Neural progenitor cell (in vitro differentiated cells): ENCODE measurements around the gene GPAM. TPM values are rescaled to one million over a fixed set of nuclear protein-coding genes. Genes with fewer than 3 reads are reported as not detected.

Experiments used
- DNase-seq: peaks from one replicate; pipeline ENCODE4 v3.0.0-alpha.2; 2016; ENCODE audit warnings: low spot score
- H2AFZ ChIP-seq: fragments of 200-600 bp; sonication (generic); replicated peaks from 2 replicates; pipeline ENCODE4 v1.6.1; 2016; ENCODE audit warnings: antibody characterized with exemption
- H3F3A ChIP-seq: fragments of 200-600 bp; sonication (generic); 2 replicates; pipeline ENCODE4 v1.6.1; 2016; ENCODE audit warnings: antibody characterized with exemption, low read depth
- H3K27ac ChIP-seq: fragments of 200-600 bp; sonication (generic); 2 replicates; pipeline ENCODE4 v1.5.1; 2016; ENCODE audit warnings: mild to moderate bottlenecking
- H3K27me3 ChIP-seq: fragments of 200-600 bp; sonication (generic); 2 replicates; pipeline ENCODE4 v1.6.1; 2016; ENCODE audit warnings: mild to moderate bottlenecking, moderate library complexity
- H3K36me3 ChIP-seq: fragments of 200-600 bp; sonication (generic); 2 replicates; pipeline ENCODE4 v1.5.1; 2016
- H3K4me1 ChIP-seq: fragments of 200-600 bp; sonication (generic); 2 replicates; pipeline ENCODE4 v1.6.1; 2016; ENCODE audit warnings: mixed run types
- H3K4me2 ChIP-seq: fragments of 200-600 bp; sonication (generic); 2 replicates; pipeline ENCODE4 v1.6.1; 2016
- H3K4me3 ChIP-seq: fragments of 200-600 bp; sonication (generic); 2 replicates; pipeline ENCODE4 v1.5.1; 2016
- H3K79me2 ChIP-seq: fragments of 200-600 bp; sonication (generic); 2 replicates; pipeline ENCODE4 v1.6.1; 2016; ENCODE audit warnings: low read depth
- H3K9ac ChIP-seq: fragments of 200-600 bp; sonication (generic); 2 replicates; pipeline ENCODE4 v1.6.1; 2016
- H3K9me3 ChIP-seq: fragments of 200-600 bp; sonication (generic); 2 replicates; pipeline ENCODE4 v1.5.1; 2016; ENCODE audit warnings: low read depth
- H4K20me1 ChIP-seq: fragments of 200-600 bp; sonication (generic); 2 replicates; pipeline ENCODE4 v1.6.1; 2016; ENCODE audit warnings: low read depth
- H3K27ac Mint-ChIP-seq: 3 replicates; pipeline ENCODE4 v1.8.0; 2021; ENCODE audit warnings: mixed read lengths
- H3K27me3 Mint-ChIP-seq: 2 replicates; pipeline ENCODE4 v1.8.0; 2022; ENCODE audit warnings: low read depth, mild to moderate bottlenecking, inconsistent platforms, moderate library complexity, mixed read lengths; ENCODE audit not compliant: insufficient read depth
- H3K36me3 Mint-ChIP-seq: 3 replicates; pipeline ENCODE4 v1.8.0; 2021; ENCODE audit warnings: mixed read lengths
- H3K4me1 Mint-ChIP-seq: 3 replicates; pipeline ENCODE4 v1.8.0; 2021; ENCODE audit warnings: mixed read lengths
- H3K4me3 Mint-ChIP-seq: 3 replicates; pipeline ENCODE4 v1.8.0; 2021; ENCODE audit warnings: mild to moderate bottlenecking, moderate library complexity, mixed read lengths
- H3K9me3 Mint-ChIP-seq: 3 replicates; pipeline ENCODE4 v1.8.0; 2020; ENCODE audit warnings: mixed read lengths
- EZH2 ChIP-seq: fragments of 200-600 bp; sonication (generic); IDR thresholded peaks from 2 replicates; pipeline ENCODE4 v1.6.1; 2017; ENCODE audit warnings: antibody characterized with exemption, mild to moderate bottlenecking, moderate library complexity
- EZH2phosphoT487 ChIP-seq: fragments of 200-600 bp; sonication (generic); IDR thresholded peaks from 2 replicates; pipeline ENCODE4 v1.6.1; 2017; ENCODE audit warnings: antibody characterized with exemption
- total RNA-seq: library from RNA; depleted of rRNA; stranded (reverse); fragments of >200 nt; gene quantifications from 2 replicates; pipeline ENCODE4 v1.2.3, GENCODE V29; 2015; ENCODE audit warnings: low replicate concordance
- TF ChIP-seq, protein P1 (sequence below): fragments of 200-600 bp; sonication (generic); IDR thresholded peaks from 2 replicates; pipeline ENCODE4 v1.5.1; 2017; ENCODE audit warnings: antibody characterized with exemption, mild to moderate bottlenecking

The GPAM gene
- total RNA-seq, 1 donor from 2014 or later = 18.9 TPM

DNA sequence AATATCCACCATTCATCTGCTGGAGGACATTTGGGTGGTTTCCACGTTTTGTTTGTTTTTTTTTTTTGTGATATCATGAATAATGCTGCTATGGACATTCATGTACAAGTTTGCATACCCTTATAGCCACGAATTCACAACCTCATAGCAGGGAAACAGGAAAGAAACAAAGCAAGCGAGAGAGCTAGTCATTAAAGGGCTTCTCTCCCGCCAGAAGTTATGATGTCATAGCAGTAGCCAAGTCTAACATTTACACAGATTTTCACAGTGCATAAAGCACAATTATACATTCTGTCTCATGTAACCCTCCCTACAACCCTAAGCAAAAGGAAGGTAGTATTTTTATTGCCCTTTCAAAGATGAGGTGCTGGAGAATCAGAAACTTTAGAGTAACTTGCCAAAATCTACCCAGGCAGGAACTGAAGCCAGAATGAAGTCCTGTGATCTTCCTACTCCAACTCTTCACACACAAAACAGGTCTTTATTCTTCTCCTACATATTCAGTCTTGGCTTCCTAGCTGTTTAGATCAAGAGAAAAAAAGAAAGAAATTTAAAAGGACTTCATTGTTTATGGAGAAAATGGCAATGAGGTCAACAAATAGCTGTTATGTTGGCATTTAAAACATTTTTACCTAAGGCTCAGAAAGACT lies 33.9 kb upstream of the GPAM start:
- no peak for DNase-seq
- no peaks in the 10 kb centered on the region for H3K79me2 ChIP-seq
- Mint-ChIP-seq H3K4me3 (no peak overlapping the region), H3K27ac (no peak overlapping the region), H3K36me3 (no peaks in the 10 kb centered on the region), H3K4me1 (peaks cover 18% of the 10 kb centered on the region), H3K27me3 (peaks cover 3% of the 10 kb centered on the region), H3K9me3 (peaks cover 4% of the 10 kb centered on the region)
- peaks cover 6% of the 10 kb centered on the region for H3F3A ChIP-seq
- H3K36me3 ChIP-seq = no peaks in the 10 kb centered on the region
- H3K4me3 ChIP-seq = no peak overlapping the region
- H3K9me3 ChIP-seq = no peaks in the 10 kb centered on the region
- no peak overlapping the region for H3K4me2 ChIP-seq
- no peak overlapping the region for H3K27ac ChIP-seq
- no peaks in the 10 kb centered on the region for H3K27me3 ChIP-seq
- H3K4me1 ChIP-seq = peaks cover 14% of the 10 kb centered on the region
- no peak for TF ChIP-seq EZH2
- TF ChIP-seq EZH2phosphoT487 = no peak
- TF ChIP-seq, protein P1, sequence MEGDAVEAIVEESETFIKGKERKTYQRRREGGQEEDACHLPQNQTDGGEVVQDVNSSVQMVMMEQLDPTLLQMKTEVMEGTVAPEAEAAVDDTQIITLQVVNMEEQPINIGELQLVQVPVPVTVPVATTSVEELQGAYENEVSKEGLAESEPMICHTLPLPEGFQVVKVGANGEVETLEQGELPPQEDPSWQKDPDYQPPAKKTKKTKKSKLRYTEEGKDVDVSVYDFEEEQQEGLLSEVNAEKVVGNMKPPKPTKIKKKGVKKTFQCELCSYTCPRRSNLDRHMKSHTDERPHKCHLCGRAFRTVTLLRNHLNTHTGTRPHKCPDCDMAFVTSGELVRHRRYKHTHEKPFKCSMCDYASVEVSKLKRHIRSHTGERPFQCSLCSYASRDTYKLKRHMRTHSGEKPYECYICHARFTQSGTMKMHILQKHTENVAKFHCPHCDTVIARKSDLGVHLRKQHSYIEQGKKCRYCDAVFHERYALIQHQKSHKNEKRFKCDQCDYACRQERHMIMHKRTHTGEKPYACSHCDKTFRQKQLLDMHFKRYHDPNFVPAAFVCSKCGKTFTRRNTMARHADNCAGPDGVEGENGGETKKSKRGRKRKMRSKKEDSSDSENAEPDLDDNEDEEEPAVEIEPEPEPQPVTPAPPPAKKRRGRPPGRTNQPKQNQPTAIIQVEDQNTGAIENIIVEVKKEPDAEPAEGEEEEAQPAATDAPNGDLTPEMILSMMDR = no peak
- H2AFZ ChIP-seq = no peak overlapping the region
- no peaks in the 10 kb centered on the region for H4K20me1 ChIP-seq
- H3K9ac ChIP-seq = no peak overlapping the region

- Histone ChIP-seq H3K4me3 (no peak overlapping the region), H4K20me1 (no peaks in the 10 kb centered on the region), H3F3A (peaks cover 6% of the 10 kb centered on the region), H3K4me2 (no peak overlapping the region), H2AFZ (no peak overlapping the region), H3K9me3 (no peaks in the 10 kb centered on the region), H3K27me3 (no peaks in the 10 kb centered on the region), H3K27ac (no peak overlapping the region), H3K36me3 (no peaks in the 10 kb centered on the region), H3K79me2 (no peaks in the 10 kb centered on the region), H3K4me1 (peaks cover 14% of the 10 kb centered on the region), H3K9ac (no peak overlapping the region)
- Mint-ChIP-seq H3K27ac (no peak overlapping the region), H3K27me3 (peaks cover 3% of the 10 kb centered on the region), H3K9me3 (peaks cover 4% of the 10 kb centered on the region), H3K4me1 (peaks cover 19% of the 10 kb centered on the region), H3K36me3 (no peaks in the 10 kb centered on the region), H3K4me3 (no peak overlapping the region)
- no peak for DNase-seq
- no peak for TF ChIP-seq EZH2
- TF ChIP-seq, protein P1 = no peak
- no peak for TF ChIP-seq EZH2phosphoT487
These were observed 33.4 kb upstream of the GPAM start for GRCh38 chr10:112216966-112217365.

- Histone ChIP-seq H2AFZ (no peak overlapping the region), H3F3A (peaks cover 6% of the 10 kb centered on the region), H3K36me3 (no peaks in the 10 kb centered on the region), H3K27me3 (no peaks in the 10 kb centered on the region), H3K4me1 (peaks cover 14% of the 10 kb centered on the region), H3K9ac (no peak overlapping the region), H3K27ac (no peak overlapping the region), H3K9me3 (no peaks in the 10 kb centered on the region), H4K20me1 (no peaks in the 10 kb centered on the region), H3K4me3 (no peak overlapping the region), H3K79me2 (no peaks in the 10 kb centered on the region), H3K4me2 (no peak overlapping the region)
- no peak overlapping the region for H3K4me3 Mint-ChIP-seq
- TF ChIP-seq EZH2phosphoT487 (no peak), EZH2 (no peak)
- TF ChIP-seq, protein P1 = no peak
- peaks cover 3% of the 10 kb centered on the region for H3K27me3 Mint-ChIP-seq
- H3K36me3 Mint-ChIP-seq = no peaks in the 10 kb centered on the region
- peaks cover 4% of the 10 kb centered on the region for H3K9me3 Mint-ChIP-seq
- H3K4me1 Mint-ChIP-seq = peaks cover 21% of the 10 kb centered on the region
- no peak for DNase-seq
- no peak overlapping the region for H3K27ac Mint-ChIP-seq
These were observed 32.6 kb upstream of the GPAM start for GRCh38 chr10:112216151-112216550.
